Measurements from ENCODE around the gene LMAN1L.
A peak's percentile ranks its signal among the peaks of the same experiment; 100 is the strongest.

DNA sequence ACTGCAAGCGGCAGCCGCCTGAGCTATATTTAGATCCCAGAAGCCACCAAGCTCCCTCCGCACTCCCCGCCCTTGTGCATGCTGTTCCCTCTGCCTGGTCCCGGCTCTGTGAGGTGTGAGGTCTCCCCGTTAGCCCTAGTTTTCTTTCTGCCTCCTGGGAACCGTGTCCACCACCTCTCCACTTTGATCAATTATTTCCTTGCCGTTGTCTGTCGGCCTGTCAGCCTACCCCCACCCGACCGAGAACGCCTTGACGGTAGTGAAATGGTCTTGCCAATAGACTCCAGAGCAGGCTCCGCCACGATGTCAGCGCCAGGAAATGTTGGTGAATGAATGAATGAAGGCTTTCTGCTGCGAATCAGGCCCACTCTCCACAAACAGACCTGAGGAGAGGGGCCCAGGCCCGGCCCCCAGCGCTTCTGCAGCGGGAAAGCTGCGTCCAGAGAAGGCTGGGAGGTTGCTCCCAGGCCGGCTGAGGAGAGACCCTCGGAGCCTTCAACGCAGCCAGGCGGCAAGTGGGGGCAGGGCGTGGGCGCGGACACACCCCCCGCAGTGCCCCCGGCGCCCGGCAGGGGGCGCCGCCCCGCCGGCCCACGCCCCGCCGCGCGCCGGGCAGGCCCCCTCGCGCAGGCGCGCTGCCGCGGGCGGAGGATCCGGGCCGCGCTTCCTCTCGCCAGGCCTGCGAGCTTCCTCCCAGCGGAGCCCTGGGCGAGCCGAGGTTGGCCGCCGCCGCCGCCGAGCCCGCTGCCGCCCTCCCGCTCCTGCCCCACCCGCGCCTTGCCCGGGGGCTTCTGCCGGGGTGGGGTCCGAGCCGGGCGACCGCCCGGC, 31.0 kb upstream of the LMAN1L start, which contains the start of gene CSK:
- TF ChIP-seq POLR2A (IDR thresholded peaks at IDR 0.05): no peak
- TF ChIP-seq, protein P1, sequence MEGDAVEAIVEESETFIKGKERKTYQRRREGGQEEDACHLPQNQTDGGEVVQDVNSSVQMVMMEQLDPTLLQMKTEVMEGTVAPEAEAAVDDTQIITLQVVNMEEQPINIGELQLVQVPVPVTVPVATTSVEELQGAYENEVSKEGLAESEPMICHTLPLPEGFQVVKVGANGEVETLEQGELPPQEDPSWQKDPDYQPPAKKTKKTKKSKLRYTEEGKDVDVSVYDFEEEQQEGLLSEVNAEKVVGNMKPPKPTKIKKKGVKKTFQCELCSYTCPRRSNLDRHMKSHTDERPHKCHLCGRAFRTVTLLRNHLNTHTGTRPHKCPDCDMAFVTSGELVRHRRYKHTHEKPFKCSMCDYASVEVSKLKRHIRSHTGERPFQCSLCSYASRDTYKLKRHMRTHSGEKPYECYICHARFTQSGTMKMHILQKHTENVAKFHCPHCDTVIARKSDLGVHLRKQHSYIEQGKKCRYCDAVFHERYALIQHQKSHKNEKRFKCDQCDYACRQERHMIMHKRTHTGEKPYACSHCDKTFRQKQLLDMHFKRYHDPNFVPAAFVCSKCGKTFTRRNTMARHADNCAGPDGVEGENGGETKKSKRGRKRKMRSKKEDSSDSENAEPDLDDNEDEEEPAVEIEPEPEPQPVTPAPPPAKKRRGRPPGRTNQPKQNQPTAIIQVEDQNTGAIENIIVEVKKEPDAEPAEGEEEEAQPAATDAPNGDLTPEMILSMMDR (IDR thresholded peaks at IDR 0.05): peak; percentile 36 to 98 (median 57)
